Stimulated activated CD8-positive, alpha-beta memory T cell treated with anti-CD3 and anti-CD28 coated beads, Interleukin-7, amount 100 ng/mL, for 48 hours (primary cell): ENCODE data around the gene DIS3L2.

Source experiments
- DNase-seq, 2 donors: peaks; one replicate each; pipeline ENCODE4 v3.0.0-alpha.2; 2020; ENCODE audit warnings: low read depth in 1 of 2; ENCODE audit errors: extremely low read depth in 1 of 2

DIS3L2 gene, protein sequence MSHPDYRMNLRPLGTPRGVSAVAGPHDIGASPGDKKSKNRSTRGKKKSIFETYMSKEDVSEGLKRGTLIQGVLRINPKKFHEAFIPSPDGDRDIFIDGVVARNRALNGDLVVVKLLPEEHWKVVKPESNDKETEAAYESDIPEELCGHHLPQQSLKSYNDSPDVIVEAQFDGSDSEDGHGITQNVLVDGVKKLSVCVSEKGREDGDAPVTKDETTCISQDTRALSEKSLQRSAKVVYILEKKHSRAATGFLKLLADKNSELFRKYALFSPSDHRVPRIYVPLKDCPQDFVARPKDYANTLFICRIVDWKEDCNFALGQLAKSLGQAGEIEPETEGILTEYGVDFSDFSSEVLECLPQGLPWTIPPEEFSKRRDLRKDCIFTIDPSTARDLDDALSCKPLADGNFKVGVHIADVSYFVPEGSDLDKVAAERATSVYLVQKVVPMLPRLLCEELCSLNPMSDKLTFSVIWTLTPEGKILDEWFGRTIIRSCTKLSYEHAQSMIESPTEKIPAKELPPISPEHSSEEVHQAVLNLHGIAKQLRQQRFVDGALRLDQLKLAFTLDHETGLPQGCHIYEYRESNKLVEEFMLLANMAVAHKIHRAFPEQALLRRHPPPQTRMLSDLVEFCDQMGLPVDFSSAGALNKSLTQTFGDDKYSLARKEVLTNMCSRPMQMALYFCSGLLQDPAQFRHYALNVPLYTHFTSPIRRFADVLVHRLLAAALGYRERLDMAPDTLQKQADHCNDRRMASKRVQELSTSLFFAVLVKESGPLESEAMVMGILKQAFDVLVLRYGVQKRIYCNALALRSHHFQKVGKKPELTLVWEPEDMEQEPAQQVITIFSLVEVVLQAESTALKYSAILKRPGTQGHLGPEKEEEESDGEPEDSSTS

GRCh38 chr2:231961349-231962166 is at the start of gene DIS3L2:
DIS3L2 (plus strand) TSS chr2:231961713; CDS start chr2:232014928, 53,215 bp downstream.
- peak; percentile 64 to 65 for DNase-seq

DNA sequence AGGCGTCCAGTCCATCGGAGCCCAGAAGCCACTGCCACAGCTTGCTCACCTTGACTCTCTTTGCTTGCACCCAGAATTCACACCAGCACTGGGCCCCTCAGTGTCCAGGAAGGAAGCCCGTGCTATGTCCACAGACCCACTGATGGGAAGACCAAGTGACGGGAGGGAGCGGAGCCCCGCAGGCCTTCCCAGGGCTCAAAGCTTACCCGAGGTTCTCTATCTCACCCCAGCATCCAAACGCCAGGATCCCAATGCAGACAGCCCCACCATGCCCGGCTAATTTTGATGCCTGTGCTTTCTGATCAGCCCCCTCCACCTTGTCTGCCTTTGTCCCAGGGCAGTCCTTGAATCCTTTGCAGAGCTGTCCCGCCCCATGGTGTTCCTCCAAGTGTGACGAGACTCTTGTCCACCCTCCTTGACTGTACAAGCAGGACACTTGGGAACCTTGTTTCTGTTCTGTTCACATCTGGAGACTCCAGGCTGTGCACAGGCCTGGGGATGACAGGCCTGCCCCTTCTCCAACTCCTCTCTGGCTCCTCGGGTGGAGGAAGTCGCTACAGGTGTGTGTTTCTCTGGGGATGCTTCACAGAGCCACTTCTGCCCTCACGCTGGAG is 47.3 kb upstream of the DIS3L2 start:
- no peak for DNase-seq

DNA sequence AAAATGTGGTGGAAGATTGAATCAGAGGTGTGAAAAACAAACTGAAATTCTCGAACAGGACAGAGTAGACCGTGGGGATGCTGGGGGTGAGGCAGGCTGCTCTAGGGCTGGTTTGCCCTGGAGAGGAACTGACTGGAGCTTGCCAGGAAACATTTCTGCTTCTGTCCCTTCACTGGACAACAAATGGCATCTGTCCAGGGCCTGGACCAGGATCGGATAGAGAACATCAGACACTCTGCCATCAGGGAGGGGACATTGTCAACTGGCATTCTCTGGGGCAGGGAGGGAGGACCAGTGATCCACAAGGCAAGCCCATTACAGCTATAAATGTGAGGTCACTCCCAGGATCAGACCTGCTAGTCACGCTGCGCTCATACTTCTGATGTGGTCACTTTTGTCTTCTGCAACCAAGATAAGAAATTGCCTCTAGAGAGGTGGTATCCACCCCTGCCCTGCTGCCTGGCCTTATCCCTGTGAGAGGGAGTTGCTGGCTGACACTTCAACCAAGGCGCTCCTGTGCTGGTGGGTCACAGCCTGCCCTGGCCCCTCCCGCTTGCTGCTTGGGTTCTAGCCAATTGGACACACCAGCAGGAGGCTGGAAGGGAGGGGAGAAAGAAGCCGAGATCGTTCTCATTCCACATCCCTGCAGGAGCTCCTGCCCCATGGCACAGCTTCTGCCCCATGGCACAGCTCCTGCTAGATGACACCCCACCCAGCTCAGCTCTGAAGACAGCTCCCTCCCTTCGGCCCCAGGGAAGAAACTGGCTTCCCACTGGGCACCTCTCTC is 44.0 kb upstream of the DIS3L2 start:
- DNase-seq: no peak

DNA sequence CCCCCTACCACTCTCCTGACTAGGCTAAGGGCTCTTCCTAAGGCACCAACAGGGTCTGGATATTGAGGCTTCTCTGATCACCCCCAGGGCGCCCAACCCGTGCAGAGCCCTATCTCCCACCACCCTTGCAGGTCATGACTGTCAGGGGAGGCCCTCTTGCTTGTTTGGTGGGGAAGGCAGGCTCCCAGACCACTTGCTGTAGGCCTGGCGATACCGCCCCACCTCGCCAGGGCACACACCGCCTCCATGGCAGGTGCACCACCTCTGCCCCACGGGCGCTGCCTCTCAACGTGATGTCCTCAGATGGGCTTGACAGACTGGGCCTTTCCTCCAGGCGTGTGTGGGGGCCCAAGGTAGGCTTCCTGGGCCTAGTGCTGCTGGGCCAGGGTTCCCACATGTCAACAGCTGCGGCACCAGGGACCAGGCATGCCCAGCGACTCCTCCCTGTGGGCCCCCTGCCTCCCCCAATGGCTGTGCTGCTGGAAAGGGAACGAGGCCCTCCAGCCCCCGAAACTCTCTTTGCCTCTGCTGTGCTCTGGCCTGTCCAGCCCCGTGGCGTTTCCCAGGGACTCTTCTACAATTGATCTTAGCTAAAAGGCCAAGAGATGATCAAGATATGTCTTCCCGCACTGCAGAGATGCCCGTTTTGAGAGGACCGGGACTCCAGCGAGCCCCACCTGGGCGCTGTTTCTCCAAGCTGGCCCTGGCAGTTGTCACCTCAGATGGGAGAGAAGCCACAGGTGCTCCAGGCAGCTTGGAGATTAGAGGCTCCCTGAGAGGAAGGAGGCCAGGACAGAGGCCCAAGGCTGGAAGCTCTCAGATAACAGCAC is 42.8 kb upstream of the DIS3L2 start:
- DNase-seq: no peak

GRCh38 chr2:231919341-231920035 is 42.0 kb upstream of the DIS3L2 start:
- DNase-seq: no peak

DNA sequence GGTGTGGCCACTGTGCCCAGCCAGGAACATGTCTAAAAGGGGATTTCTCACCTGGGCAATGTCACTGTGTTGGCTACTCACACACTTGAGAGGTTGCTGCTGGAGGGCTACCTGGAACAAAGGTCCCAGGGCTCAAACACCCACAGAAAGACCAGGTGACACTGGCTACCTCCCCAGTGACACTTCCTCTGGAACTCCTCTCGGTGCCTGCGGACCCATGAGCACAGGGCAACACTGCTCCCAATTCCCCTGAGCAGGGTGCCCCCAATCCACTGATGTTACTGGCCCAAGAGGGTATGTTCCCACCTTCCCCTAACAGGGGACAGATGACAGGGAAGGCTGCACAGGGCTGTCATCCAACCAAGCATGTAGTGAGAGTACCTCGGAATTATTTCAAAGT is 41.1 kb upstream of the DIS3L2 start:
- DNase-seq: no peak

DNA sequence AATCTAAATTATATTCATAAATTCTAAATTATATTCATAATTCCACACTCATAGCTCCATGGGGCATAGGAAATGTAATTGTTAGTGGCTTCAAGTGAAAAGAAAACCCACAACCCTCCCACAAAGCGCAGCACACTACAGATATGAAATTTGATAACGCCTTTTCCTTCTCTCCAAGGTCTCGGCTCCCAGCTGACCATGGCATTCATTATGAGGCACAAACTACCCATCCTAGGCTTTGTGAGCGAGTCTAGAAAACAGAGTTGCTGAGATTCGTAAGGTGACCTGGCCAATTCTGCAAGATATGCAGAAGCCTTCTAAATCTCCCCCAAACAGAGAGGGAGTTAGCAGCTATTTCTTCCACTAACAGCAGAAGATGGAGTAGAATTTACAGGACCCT is 40.7 kb upstream of the DIS3L2 start:
- DNase-seq: no peak

GRCh38 chr2:231922311-231923009 is 39.1 kb upstream of the DIS3L2 start:
- no peak for DNase-seq

- no peak for DNase-seq
These were observed 38.5 kb upstream of the DIS3L2 start for GRCh38 chr2:231923010-231923344.

GRCh38 chr2:231923951-231924888 is 37.3 kb upstream of the DIS3L2 start:
- DNase-seq: no peak

DNA sequence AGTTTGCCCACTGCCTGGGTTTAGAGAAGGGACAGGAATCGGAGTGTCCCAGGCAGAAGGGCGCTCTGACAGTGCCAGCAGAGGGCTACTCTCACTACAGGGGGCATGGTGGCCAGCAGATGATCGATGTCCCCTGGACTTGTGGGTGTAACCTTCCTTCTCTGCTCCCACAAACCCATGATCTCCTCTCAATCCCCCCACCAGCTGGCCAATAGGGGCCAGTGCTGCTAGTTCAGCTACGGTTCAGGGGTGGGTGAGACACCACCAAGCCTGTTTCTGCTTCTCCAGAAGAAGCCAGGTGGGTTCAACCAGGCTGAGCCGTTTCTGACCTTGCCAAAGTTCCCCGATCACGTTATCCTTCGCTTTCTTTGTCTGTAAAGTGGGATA is 36.6 kb upstream of the DIS3L2 start:
- no peak for DNase-seq

DNA sequence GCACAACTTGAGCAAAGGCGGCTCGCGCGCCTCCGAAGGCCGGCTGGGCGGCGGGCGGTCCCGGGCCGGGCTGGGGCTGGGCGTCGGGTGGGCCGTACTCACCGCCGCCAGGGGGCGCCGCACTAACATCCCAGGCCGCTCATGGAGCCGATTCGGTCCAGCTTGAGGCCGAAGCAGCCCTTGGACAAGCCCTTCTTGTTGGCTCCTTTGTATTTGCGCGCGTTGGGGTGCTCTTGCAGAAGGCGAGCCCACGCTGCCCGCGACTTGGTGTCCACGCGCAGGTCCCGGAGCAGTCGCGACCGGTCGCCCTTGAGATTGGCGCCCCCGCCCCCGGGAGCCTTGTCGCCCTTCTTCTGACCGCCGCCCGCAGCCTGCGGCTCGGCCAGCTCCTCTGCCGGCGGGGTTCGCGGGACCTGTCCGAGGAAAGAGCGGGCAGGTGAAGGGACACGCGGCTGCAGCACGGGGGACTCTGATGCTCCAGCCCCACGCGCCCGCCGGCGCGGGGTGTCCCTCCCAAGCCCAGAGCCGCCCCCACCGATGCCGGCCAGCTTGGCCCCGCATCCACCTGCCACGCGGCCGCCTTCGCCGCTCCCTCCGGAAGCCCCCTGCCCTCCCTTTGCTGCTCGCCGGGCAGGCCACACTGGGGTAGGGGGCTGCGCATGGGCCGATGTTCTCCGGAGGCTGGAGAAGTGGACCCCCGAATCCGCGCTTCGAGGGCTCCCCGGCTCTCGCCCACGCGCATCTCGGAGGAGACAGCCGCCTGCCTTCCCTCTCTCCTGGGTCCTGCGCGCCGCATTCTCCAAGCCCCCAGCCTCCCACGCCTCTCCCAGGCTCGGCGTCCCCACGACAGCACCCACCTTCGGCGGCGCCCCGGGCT is 36.0 kb upstream of the DIS3L2 start:
- DNase-seq: peak; percentile 34 to 40

DNA sequence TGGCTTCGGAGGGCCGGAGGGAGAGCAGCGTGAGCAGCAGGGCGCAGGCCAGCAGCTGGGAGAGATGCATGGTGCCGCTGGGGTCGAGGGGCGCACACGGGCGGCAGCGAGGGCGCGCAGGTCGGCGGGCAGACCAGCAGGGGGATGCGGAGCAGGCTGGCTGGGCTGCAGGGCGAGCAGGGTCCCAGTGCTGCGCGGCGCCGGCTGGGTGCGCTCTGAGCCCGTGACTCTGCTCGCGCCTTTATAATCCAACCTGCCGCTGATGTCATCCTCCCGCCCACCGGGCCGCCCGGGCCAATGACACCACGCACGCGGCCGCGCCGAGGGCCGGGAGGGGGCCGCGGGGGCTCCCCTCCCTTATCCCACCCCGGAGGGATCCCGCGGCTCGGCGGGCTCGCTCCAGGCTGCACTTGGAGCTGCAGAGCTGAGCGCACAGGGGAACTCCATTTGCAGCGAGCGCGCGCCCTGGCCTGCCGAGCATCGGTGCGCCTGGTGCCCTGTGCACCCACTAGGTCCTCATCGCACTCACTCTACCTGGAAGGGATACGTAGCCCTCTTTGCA is 35.3 kb upstream of the DIS3L2 start, which contains the start of gene NPPC:
NPPC (minus strand) TSS at position 217 of the 562 bp plus-strand sequence; CDS start at position 70, 147 bp downstream.
- peak; percentile 51 to 73 for DNase-seq

GRCh38 chr2:231926761-231927565 is 34.5 kb upstream of the DIS3L2 start:
- DNase-seq: peak; percentile 10 to 15

DNA sequence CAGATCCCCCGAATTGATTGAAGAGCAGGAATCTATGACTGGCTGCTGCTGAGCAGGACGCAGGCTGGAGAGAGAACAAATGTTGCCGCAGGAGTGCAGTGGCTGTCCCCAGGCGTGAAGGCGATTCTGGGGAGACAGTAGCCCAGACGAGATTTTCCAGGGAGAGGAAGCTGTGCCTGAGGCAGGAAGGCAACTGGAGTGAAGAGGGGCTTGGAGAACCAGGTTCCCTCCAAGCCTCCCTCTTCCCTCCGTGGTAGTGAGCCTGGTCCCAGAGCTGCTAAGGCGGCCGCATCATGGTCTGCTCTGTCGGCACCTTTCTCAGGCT is 34.0 kb upstream of the DIS3L2 start:
- DNase-seq: no peak
